ENCODE results near the gene RALGPS1. TPM values are rescaled to one million over a fixed set of nuclear protein-coding genes. Genes with fewer than 3 reads are reported as not detected.
A peak's percentile ranks its signal among the peaks of the same experiment; 100 is the strongest.

The RALGPS1 gene
- total RNA-seq, 6 donors from 2014 or later: 12.3 to 52.4 (median 17.1) TPM

GRCh38 chr9:127128341-127129072 lies 213.9 kb downstream of the RALGPS1 start:
- Histone ChIP-seq H3K4me3 (no peak overlapping the region), H3K9me3 (no peaks in the 10 kb centered on the region), H3K36me3 (no peaks in the 10 kb centered on the region), H3K27me3 (no peaks in the 10 kb centered on the region), H3K4me1 (peaks cover 15 to 37% (median 29%) of the 10 kb centered on the region in 4 donors), H3K27ac (peak overlapping the region in 3 of 4 donors; percentile 38 to 53 (median 52))
- DNase-seq (peak in 1 of 2 donors; percentile 37), ATAC-seq (ENCODE audit: low FRiP score in 2 of 2) (peak; percentile 4 to 12)
- TF ChIP-seq CTCF (IDR thresholded peaks at IDR 0.05) (no peak), POLR2AphosphoS5 (IDR thresholded peaks at IDR 0.05) (peak in 1 of 2 donors; percentile 59), EP300 (IDR thresholded peaks at IDR 0.05) (peak in 1 of 4 donors; percentile 24), POLR2A (IDR thresholded peaks at IDR 0.05) (no peak)
- 48 to 68% methylated on average over 6 to 9 of the region's 9 CpGs for WGBS, 2 donors

- Histone ChIP-seq H3K27me3 (no peaks in the 10 kb centered on the region), H3K4me3 (no peak overlapping the region), H3K36me3 (no peaks in the 10 kb centered on the region), H3K9me3 (no peaks in the 10 kb centered on the region), H3K27ac (peak overlapping the region in 3 of 4 donors; percentile 38 to 53 (median 52)), H3K4me1 (peaks cover 22 to 40% (median 33%) of the 10 kb centered on the region in 4 donors)
- 60 to 73% methylated on average over 4 to 5 of the region's 5 CpGs for WGBS, 2 donors
- ATAC-seq (ENCODE audit: low FRiP score in 2 of 2) (no peak), DNase-seq (no peak)
- no peak for TF ChIP-seq POLR2AphosphoS5 (IDR thresholded peaks at IDR 0.05)
- no peak for TF ChIP-seq POLR2A (IDR thresholded peaks at IDR 0.05)
- no peak for TF ChIP-seq EP300 (IDR thresholded peaks at IDR 0.05)
- no peak for TF ChIP-seq CTCF (IDR thresholded peaks at IDR 0.05)
These were observed 214.6 kb downstream of the RALGPS1 start for GRCh38 chr9:127129073-127129717.

- WGBS, 2 donors: 86 to 89% methylated on average over 3 of the region's 3 CpGs
- peaks cover 23 to 42% (median 34%) of the 10 kb centered on the region in 4 donors for H3K4me1 ChIP-seq
These were observed 215.1 kb downstream of the RALGPS1 start for GRCh38 chr9:127129718-127130085.

GRCh38 chr9:127130235-127130634 lies 215.7 kb downstream of the RALGPS1 start:
- Histone ChIP-seq H3K4me3 (no peak overlapping the region), H3K9me3 (no peaks in the 10 kb centered on the region), H3K4me1 (peaks cover 23 to 45% (median 34%) of the 10 kb centered on the region in 4 donors), H3K36me3 (no peaks in the 10 kb centered on the region), H3K27me3 (no peaks in the 10 kb centered on the region), H3K27ac (peak overlapping the region in 1 of 4 donors; percentile 60)
- 88 to 100% methylated on average over 2 of the region's 2 CpGs for WGBS, 2 donors
- ATAC-seq (ENCODE audit: low FRiP score in 2 of 2): no peak
- no peak for DNase-seq
- no peak for TF ChIP-seq POLR2AphosphoS5 (IDR thresholded peaks at IDR 0.05)
- no peak for TF ChIP-seq POLR2A (IDR thresholded peaks at IDR 0.05)
- no peak for TF ChIP-seq CTCF (IDR thresholded peaks at IDR 0.05)
- no peak for TF ChIP-seq EP300 (IDR thresholded peaks at IDR 0.05)

More at GRCh38 chr9:127129718-127130085, 215.1 kb downstream of the RALGPS1 start:
- H3K4me3 ChIP-seq: no peak overlapping the region
- ATAC-seq (ENCODE audit: low FRiP score in 2 of 2) (no peak), DNase-seq (no peak)
- no peaks in the 10 kb centered on the region for H3K9me3 ChIP-seq
- H3K27ac ChIP-seq: peak overlapping the region in 1 of 4 donors; percentile 38
- no peaks in the 10 kb centered on the region for H3K36me3 ChIP-seq
- TF ChIP-seq EP300 (IDR thresholded peaks at IDR 0.05) (no peak), POLR2AphosphoS5 (IDR thresholded peaks at IDR 0.05) (no peak), POLR2A (IDR thresholded peaks at IDR 0.05) (no peak), CTCF (IDR thresholded peaks at IDR 0.05) (no peak)
- no peaks in the 10 kb centered on the region for H3K27me3 ChIP-seq
